GM18907 (cell line): ENCODE results near the gene IL20RA.
"Not testable (repeated sequence)": the region's sequence is repeated elsewhere in the genome, so short reads cannot be mapped to it uniquely, and the experiment has no call there.

Source experiments
- ATAC-seq: cut with Tn5 transposase; IDR thresholded peaks from one replicate; pipeline ENCODE4 v1.9.1; 2021; ENCODE audit warnings: mild to moderate bottlenecking, moderate library complexity; ENCODE audit not compliant: unreplicated experiment

IL20RA gene, protein sequence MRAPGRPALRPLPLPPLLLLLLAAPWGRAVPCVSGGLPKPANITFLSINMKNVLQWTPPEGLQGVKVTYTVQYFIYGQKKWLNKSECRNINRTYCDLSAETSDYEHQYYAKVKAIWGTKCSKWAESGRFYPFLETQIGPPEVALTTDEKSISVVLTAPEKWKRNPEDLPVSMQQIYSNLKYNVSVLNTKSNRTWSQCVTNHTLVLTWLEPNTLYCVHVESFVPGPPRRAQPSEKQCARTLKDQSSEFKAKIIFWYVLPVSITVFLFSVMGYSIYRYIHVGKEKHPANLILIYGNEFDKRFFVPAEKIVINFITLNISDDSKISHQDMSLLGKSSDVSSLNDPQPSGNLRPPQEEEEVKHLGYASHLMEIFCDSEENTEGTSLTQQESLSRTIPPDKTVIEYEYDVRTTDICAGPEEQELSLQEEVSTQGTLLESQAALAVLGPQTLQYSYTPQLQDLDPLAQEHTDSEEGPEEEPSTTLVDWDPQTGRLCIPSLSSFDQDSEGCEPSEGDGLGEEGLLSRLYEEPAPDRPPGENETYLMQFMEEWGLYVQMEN

DNA sequence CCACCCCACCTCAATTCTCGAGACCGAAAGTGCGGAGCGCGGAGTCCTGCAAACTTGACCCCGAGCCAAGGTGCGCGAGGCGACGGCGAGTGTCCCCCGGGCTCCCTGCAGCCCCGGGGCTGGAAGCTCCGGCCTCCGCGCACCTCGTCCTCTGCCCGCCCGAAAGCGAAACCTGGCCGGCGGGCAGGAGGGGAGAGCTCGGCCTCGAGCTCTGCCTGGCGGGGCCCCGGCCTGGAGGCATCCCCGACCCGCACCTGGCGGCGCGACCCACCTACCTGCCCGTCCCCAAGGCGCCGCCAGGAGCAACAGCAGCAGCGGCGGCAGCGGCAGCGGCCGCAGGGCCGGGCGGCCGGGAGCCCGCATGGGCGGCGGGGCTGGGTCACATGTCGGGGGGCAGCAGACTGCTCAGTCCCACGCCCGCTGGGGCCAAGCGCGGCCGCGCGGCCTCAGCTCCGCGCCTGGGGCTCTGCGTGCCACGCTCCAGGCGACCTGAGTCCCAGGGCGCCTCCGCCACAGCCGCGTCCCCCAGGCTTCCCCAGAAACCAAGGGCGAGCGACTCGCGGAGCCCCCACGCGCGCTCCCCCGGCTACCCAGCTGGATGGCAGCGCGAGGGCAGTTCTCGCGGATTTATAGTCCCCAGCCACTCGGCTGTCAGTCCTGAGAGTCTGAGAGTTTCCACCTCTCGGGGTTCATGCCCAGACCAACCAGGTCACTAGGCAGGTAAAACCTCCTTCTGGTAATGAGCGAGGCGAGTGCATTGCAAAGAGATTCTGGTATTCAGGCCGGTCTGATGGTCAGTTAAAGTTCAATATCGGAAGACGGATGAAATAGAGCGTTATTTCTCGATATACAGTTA lies at the start of gene IL20RA:
Gene IL20RA (minus strand): TSS at position 600 of the 856 bp plus-strand sequence. CDS start 237 bp downstream, at position 363.
- ATAC-seq, result no peak

DNA sequence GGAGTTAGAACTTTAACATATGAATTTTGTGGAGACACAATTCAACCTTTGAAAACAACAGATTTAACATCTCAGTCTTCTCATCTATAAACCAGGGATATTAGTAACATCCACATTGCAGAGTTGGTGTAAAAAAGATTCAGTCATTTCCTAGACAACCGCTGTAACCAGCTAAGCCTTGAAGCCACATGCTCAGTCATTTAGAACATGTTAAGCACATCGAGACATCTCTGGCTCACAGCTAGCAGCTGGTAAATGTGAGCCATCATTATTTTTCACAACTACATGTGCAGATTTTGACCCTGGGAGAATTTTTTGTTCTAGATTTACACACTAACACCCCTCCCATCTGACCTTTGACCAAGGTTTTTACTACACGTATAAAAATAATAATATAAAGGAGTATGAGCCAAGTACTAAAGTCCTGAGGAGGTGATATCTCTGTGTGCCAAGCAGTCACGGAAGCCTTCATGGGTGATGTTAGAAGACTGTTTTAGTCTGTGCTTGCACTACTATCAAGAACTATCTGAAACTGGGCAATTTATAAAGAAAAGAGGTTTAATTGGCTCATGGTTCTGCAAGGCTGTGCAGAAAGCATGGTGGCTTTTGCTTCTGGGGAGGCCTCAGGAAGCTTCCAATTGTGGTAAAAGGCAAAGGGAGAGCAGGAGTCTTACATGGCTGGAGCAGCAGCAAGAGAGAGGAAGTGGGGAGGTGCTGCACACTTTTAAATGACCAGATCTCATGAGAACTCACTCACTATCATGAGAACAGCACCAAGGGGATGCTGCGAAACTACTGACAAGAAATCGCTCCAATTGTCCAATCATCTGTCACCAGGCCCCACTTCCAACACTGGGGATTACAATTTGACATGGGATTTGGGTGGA lies 48.7 kb upstream of the IL20RA start:
- no peak for ATAC-seq

- no peak for ATAC-seq
Measured at GRCh38 chr6:137092018-137092417, 47.3 kb upstream of the IL20RA start.

GRCh38 chr6:137089305-137089704 lies 44.5 kb upstream of the IL20RA start:
- ATAC-seq, result no peak

DNA sequence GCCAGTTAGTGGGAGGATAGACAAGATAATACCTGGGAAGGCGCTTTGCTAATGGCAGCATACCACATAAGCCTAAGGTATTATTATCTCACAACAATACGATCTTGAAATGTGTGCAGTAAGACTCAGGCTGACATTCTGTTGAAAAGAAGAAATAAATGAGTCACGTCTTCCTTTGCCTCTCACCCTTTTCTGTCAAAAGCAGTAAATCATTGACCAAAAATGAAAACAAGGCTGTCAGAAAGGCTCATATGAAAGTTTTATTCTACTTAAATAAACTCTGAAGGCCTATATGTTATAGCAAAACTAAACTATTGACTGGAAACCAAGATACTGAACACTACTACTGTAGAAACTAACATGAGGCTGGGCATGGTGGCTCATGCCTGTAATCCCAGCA lies 43.1 kb upstream of the IL20RA start:
- peak; percentile 53 for ATAC-seq

DNA sequence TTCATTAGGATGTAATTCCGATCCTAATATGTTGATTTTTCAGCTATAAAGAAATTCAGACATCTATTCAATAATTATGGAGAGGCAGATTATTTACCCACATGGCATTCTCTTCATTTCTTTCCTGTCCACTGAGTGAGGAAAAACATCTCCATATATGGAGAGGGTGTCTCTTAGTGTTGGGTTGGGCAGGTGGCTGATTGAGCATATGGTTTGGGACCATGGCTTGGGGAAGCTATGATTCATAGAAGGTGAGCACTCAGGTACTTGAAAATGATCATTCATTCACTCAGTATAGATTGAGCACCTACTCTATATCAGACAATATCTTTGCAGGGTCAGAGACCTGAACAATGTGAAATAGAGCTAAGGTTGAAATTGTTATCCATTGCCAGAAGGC lies 41.3 kb upstream of the IL20RA start:
- ATAC-seq, result no peak

DNA sequence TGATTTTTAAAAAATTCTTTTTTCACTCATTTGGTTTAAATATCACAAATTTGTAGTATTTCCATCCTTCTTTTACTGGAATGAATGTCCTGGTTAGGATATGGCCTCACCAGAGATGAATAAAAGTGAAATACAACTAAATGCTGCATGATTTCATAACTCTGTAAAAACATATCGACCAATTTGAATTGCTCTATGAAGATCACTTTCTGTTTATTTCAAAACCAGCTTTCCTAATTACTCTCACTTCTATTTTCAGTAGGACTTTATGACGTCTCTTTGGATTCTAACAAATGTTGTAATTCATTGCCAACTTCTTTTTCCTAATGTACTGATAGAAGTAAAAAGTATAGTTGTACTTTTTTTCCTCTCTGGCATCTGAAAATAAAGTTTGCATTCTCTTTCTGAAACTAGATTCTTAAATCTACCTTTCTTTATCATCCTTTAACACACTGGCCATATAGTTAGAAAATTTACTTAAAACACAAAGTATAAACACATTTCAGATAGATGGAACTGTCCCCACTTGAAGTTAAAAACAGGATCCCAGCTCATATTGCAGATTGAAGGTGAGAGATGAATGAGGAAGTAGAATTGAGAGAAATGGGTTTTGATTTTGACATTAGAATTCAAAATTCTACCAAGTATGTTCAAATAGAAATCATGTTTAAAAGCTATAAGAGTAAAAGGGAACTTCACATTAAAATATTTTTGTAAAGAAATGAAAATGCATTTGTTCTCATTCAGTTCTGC lies 40.3 kb upstream of the IL20RA start:
- ATAC-seq, result no peak

GRCh38 chr6:137084090-137084489 lies 39.3 kb upstream of the IL20RA start:
- no peak for ATAC-seq

GRCh38 chr6:137081997-137082396 lies 37.2 kb upstream of the IL20RA start:
- no peak for ATAC-seq

- no peak for ATAC-seq
Measured at GRCh38 chr6:137080711-137081110, 35.9 kb upstream of the IL20RA start.

DNA sequence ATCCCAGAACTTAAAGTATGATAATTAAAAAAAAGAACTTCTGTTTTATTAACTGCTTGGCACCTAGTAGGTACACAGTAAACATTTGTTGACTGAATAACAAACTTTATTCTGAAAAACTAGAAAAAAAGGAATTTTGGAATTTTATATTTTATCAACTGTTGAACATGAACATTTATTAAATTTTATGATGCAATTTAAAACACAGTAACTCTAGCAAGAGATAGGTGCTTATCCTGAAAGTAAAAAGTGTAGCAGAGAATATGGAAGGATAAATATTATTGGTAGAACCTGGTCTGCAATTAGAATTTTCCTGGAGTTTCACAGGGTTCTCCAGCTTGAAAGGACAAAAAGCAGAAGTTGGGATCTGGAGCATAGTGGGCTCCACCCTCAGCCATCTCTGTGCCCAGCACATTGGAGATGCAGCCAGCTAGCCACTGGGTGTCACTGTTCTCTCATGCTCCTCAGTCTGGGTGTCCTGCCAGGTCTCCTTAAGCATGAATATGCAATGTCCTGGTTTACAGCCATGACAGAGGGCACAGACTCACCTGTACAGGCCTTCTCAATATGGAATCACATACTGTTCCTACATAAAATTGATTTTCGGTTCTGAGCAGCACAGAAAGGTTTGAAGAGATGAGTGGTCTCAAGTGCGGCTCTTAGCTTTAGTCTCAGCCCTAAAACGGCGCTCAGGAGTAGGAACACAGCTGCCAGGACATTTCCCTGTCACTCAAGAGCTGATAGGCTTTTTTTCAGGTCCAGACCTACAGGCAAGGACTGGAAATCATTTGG lies 31.7 kb upstream of the IL20RA start:
- peak; percentile 99 for ATAC-seq

DNA sequence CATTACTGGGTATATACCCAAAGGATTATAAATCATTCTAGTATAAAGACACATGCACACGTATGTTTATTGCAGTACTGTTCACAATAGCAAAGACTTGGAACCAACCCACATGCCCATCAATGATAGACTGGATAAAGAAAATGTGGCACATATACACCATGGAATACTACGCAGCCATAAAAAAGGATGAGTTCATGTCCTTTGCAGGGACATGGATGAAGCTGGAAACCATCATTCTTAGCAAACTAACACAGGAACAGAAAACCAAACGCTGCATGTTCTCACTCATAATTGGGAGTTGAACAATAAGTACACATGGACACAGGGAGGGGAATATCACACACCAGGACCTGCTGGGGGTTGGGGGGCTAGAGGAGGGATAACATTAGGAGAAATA lies 31.0 kb upstream of the IL20RA start:
- not testable (repeated sequence) for ATAC-seq

- no peak for ATAC-seq
Measured at GRCh38 chr6:137070303-137070702, 25.5 kb upstream of the IL20RA start.

GRCh38 chr6:137067399-137067798 lies 22.6 kb upstream of the IL20RA start:
- ATAC-seq, result no peak

DNA sequence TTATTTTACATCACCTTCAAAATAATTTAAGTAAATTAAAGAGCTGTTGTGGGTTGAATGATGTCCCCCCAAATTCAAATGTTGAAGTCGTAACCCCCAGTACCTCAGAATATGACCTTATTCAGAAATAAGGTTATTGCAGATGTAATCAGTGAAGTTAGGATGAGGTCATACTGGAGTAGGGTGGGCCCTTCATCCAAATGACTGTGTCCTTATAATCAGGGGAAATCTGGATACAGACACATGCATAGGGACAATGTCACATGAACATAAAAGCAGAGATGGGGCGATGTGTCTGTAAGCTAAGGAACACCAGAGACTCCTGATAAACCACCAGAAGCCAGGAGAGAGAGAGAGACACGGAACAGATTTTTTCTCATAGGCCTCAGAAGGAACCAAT lies 13.3 kb upstream of the IL20RA start:
- ATAC-seq, result no peak

DNA sequence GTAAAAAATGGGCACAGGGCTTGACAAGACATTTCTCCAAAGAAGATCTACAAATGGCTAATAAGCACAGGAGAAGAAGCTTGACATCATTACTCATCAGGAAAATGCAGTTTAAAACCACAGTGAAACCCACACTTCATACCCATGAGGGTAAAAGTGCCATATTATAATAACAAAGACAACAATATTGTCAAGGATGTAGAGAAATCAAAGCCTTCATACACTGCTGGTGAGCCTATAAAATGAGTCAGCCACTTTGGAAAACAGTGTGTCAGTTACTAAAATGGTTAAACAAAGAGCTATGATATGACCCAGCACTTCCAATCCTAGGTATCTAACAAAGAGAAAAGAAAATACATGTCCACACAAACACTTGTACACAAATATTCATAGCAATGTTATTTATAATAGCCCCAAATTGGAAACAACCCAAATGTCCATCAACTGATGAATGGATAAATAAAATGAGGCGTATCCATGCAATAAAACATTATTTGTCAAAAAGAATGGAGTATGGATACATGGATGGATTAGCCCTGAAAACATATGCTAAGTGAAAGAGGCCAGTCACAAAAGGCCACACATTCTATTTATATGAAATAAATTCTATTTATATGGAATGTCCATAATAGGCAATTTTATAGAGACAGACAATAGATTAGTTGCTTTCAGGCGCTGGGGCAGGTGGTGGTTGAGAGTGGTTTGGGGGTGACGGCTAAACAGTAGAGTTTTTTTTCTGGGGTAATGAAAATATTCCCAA lies 11.5 kb upstream of the IL20RA start:
- no peak for ATAC-seq

DNA sequence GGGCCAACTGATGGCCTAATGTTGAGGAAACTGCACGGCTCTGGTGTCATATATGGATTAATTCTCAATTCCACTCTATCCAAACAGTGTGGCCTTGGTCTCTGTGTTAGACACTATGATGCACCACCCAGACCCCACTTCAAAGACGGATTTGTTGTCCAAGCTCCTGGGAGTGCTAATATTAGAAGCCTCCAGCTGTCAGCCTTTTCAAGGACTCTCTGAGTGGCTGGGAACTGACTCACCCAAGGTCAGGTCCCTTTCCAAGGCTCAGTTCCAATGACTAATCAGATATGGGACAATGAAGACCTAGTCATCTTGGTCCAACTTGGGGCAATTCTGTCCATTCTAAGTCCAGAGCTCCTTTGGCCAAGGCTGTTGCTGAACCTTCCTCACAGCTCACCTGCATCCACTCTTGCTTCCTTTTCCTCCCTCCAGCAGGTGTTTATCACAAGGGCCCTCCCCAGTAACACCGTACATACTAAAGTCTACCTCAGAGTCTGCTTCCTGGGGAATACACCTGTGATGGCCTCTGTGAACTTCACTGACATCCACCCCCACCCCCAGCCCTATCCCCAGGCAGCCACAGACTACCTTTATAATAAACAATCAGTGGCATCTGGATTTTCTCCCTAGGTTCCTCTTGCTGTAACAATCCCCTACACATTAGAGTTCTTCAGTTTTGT lies 7.2 kb upstream of the IL20RA start:
- no peak for ATAC-seq

DNA sequence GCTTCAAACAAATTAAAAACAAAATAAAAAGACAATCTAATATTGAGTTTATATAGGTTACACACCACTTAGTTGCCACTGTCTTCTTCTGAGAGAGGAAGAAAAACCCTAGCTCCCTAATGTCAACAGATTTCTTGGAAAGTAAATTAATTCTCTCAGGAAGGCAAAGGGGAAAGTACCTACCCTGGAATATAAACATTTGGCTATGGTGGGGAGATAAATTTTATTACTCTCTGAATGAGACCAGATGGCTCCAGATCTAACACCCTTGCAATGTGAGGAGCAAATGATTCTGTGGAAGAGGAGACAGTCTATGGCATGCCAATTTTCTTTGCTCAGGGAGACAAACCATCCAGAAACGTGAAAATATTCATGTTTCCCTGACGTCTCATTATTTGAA lies 4.3 kb upstream of the IL20RA start:
- ATAC-seq, result no peak
